ENCODE data around the gene STEAP4. TPM values are rescaled to one million over a fixed set of nuclear protein-coding genes. Genes with fewer than 3 reads are reported as not detected.

STEAP4 gene
- total RNA-seq, 1 experiment from 2014 or later: not detected

DNA sequence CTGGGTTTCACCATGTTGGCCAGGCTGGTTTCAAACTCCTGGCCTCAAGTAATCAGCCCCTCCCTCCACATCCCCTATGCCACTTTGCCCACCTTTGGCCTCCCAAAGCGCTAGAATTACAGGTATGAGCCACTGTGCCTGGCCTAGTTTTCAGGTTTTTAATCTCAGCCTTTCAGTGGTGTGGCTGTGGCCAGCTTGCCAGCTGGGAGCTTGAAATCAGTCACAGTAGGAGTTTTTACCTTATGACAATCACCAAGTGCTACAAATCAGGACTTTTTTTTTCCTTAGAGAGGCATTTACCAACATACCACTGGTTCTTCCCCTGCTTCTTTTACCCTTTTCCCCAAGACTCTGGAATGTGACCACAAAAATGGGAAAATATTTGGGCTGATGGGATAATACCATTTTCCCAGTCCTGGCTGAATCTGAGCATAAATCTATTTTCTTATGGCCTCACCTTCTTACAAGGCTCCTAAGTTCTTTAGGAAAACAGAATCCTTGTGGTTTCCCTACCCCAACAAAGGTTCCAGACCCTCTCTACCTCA is 6.2 kb downstream of the STEAP4 start:
- Histone ChIP-seq H2BK5ac (ENCODE audit: insufficient read length, low read length) (no peak overlapping the region), H2BK15ac (ENCODE audit: low read depth, low read length) (no peak overlapping the region), H3K23me2 (ENCODE audit: insufficient read length, low read depth, low read length, poor library complexity, severe bottlenecking) (no peaks in the 10 kb centered on the region), H3K4ac (ENCODE audit: low read depth, low read length) (no peak overlapping the region), H3K23ac (ENCODE audit: insufficient read length, low read depth, low read length) (no peak overlapping the region), H3T11ph (ENCODE audit: low read length) (no peak overlapping the region), H3K14ac (ENCODE audit: insufficient read depth, low read length) (no peak overlapping the region), H3K79me1 (ENCODE audit: insufficient read depth, low read depth, low read length, poor library complexity, severe bottlenecking) (no peaks in the 10 kb centered on the region), H2AFZ (ENCODE audit: low read length) (no peak overlapping the region), H4K8ac (replicated peaks; ENCODE audit: insufficient read length, low read depth, low read length) (no peak overlapping the region), H3K27me3 (ENCODE audit: insufficient read depth, low read length) (no peaks in the 10 kb centered on the region), H2BK12ac (ENCODE audit: insufficient read length, low read depth, low read length) (no peak overlapping the region), H3K79me2 (ENCODE audit: insufficient read depth, low read length) (no peaks in the 10 kb centered on the region), H3K9me3 (ENCODE audit: control insufficient read depth, low read depth, low read length) (no peaks in the 10 kb centered on the region), H3K4me1 (ENCODE audit: insufficient read depth, low read length) (no peaks in the 10 kb centered on the region), H3K18ac (ENCODE audit: insufficient read length, low read depth, low read length) (no peak overlapping the region), H2BK120ac (ENCODE audit: low read depth, low read length, poor library complexity, severe bottlenecking) (no peak overlapping the region), H4K20me1 (ENCODE audit: control insufficient read depth, insufficient read depth, insufficient read length) (no peaks in the 10 kb centered on the region), H4K5ac (ENCODE audit: insufficient read length, low read depth, low read length) (no peak overlapping the region), H3K27ac (ENCODE audit: insufficient read length, low read depth, low read length) (no peak overlapping the region), H3K56ac (ENCODE audit: insufficient read length, low read depth, low read length) (no peak overlapping the region), H2BK20ac (ENCODE audit: low read depth, low read length, poor library complexity, severe bottlenecking) (no peak overlapping the region), H2AK5ac (ENCODE audit: insufficient read length, low read length) (no peak overlapping the region), H3K9ac (ENCODE audit: extremely low read depth, insufficient read length, low read length) (no peak overlapping the region), H4K91ac (ENCODE audit: insufficient read length, low read depth, low read length) (no peak overlapping the region), H3K4me2 (ENCODE audit: insufficient read depth, insufficient read length, low read length) (no peak overlapping the region)
- no peaks in the 10 kb centered on the region for H3K9me3 Mint-ChIP-seq
- DNase-seq: no peak
- H3K4me3 Mint-ChIP-seq: no peak overlapping the region
- peaks cover 2% of the 10 kb centered on the region; the same call in 1 of the 2 replicates for H3K27me3 Mint-ChIP-seq (ENCODE audit: low read depth)
- no CpG with 5 or more reads among the region's 1 CpG for WGBS (ENCODE audit: extremely low coverage, insufficient read length, low lambda C conversion rate)
- no peak overlapping the region; a peak in 1 of 7 replicates for H3K27ac Mint-ChIP-seq
- TF ChIP-seq, protein P1, sequence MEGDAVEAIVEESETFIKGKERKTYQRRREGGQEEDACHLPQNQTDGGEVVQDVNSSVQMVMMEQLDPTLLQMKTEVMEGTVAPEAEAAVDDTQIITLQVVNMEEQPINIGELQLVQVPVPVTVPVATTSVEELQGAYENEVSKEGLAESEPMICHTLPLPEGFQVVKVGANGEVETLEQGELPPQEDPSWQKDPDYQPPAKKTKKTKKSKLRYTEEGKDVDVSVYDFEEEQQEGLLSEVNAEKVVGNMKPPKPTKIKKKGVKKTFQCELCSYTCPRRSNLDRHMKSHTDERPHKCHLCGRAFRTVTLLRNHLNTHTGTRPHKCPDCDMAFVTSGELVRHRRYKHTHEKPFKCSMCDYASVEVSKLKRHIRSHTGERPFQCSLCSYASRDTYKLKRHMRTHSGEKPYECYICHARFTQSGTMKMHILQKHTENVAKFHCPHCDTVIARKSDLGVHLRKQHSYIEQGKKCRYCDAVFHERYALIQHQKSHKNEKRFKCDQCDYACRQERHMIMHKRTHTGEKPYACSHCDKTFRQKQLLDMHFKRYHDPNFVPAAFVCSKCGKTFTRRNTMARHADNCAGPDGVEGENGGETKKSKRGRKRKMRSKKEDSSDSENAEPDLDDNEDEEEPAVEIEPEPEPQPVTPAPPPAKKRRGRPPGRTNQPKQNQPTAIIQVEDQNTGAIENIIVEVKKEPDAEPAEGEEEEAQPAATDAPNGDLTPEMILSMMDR (conservative IDR thresholded peaks at IDR 0.05): no peak
- no peaks in the 10 kb centered on the region for H3K4me1 Mint-ChIP-seq
- H3K36me3 Mint-ChIP-seq (ENCODE audit: insufficient read depth in 1 of 3, low read depth in 3 of 3): no peaks in the 10 kb centered on the region; a peak in 1 of 7 replicates
